Ammon's horn (tissue), 1 donor: ENCODE measurements around the gene RXRB.
"Not testable (repeated sequence)": the region's sequence is repeated elsewhere in the genome, so short reads cannot be mapped to it uniquely, and the experiment has no call there.

Experiments used
- DNase-seq: peaks from one replicate; pipeline ENCODE4 v3.0.0-alpha.2; 2016; ENCODE audit warnings: low spot score

Gene RXRB

DNA sequence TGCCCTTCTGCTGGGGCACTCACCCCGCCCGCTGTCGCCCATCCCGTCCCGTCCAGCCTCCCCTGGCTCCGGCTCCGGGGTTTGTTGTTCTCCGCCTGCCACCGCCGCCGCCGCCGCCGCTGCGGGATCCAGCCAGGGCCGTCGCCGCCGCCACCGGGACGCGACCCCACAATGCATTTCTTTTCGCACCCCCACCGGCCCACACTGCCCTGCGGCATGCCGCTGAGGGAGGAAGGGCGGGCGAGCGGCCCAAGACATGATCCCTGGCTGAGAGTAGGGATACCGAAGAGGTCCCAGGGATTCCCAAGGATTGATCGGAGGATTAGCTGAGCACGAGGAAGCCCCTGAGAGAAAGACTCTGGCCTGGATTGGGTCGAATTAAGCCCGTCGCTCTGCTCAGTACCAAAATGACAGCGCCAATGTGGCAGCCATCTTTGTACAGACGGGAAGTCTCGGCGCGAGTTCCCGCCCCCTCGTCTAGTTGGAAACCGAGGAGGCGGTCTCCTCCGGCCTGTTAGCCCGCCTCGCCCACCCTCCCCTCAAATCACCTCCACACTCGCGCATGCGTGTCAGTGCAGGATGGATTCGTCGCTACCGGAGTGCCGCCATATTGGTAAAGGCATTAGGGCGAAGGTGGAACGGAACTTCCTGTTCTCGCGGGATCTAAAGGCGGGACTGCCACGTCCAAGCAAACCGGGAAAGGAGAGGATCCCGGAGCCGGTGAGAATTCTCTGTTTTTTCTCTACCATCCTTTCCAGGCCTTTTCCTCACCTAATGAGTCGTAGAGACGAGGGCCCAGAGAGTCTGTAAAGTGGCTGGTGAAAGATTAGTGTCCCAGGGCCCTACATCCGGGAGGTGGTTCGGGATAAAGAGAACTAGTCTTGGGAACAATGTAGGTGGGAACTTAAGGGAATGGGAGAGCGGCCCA is at the start of gene RXRB, which contains the start of gene SLC39A7:
Gene RXRB, minus strand, starts transcription at position 447 of the 928 bp plus-strand sequence. Its CDS starts 189 bp downstream, at position 258.
Gene SLC39A7, plus strand, starts transcription at position 649 of the 928 bp plus-strand sequence. CDS start 379 bp downstream, outside the sequence.
- peak; percentile 99 for DNase-seq

DNA sequence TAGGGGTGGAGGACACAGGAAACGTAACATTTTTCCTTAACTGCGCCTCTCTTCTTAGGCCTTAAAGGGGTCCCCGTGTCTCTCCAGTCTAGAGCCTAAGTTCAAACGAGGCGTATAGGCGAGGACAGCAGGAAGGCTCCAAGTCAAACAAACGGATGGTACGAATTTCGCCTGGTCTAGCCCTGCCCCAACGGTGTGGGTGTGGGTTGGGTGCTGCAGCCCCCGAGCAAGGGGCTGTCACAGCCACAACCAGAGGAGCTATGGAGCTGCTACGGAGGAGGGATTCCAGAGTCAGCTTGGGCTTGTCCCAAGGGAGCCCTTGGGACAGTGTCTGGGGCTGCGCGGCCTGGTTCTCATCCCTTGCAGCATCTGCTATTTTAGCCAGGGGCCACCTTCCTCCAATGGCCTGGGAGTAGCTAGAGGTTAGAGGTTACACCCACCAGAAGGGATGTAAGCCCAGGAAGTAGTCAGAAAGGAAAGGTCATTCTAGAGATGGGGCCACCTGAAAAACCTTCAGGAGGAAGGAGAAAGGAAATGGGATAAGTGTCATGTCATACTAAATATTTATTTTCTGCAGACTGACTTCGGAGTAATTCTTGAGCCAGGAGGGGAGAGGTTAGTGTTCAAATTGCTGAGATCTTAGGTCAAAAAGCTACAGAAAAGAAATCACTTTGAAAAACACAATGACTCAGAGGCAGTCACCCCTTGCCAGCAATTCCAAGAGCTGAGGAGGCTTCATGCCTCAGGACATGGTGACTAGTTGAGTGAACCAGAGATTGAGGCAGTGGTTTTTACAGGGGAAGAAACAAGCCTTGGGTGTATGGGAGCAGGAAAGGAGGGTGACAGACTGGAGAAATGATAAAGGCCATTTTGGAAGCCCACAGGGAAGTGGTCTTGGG is 49.5 kb upstream of the RXRB start:
- no peak for DNase-seq

DNA sequence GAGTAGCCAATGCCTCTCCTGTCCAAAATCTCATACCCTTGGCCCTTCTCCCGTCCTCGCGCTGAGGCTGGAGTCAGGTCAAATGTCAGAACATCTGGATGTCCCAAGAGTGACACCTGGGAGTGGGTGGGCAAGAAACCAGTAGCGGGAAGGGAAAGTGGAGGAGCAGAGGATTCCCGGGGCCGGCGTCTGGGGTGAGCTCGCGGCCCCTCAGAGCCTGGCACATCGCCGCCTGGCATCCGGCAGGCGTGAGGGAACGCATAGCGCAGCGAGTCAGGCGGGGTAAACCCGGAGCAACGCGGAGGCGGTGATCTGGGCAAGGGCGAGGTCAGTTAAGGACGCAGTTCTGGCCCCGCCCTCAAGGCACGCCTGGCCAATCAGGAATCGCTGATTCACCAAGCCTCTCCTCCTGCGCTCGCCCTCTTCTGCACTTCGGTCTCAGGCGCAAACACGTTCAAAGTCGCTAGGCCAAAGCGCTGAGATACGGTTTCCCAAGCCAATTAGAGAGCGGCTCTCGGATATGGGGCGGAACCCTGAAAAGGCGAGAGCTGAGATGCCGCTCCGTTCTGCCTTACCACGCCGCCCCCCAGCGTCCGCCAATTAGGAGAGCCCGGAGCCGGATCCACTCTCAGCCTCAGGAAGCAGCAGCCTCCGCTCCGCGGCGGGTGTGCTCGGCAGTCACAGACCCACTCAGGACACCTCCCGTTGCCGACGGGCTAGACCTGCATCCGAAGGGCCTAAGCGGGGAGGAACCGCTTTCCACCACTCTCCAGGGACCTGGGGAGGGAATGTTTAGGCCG is 48.7 kb upstream of the RXRB start:
- DNase-seq: peak; percentile 100

DNA sequence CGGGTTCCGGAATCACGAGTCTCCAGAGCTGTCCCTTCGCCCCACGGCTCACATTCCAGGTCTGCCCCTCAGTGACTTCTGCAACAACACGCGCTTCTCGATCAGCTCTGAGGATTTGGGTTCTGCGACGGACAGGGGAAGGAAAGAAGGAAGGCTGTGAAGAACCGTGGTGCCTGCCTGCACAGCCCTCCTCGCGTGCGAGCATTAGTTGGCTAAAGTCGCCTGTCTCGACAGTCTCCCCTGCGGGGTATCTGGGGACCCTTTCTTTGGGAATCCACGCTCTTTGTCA is 48.1 kb upstream of the RXRB start:
- DNase-seq: no peak

DNA sequence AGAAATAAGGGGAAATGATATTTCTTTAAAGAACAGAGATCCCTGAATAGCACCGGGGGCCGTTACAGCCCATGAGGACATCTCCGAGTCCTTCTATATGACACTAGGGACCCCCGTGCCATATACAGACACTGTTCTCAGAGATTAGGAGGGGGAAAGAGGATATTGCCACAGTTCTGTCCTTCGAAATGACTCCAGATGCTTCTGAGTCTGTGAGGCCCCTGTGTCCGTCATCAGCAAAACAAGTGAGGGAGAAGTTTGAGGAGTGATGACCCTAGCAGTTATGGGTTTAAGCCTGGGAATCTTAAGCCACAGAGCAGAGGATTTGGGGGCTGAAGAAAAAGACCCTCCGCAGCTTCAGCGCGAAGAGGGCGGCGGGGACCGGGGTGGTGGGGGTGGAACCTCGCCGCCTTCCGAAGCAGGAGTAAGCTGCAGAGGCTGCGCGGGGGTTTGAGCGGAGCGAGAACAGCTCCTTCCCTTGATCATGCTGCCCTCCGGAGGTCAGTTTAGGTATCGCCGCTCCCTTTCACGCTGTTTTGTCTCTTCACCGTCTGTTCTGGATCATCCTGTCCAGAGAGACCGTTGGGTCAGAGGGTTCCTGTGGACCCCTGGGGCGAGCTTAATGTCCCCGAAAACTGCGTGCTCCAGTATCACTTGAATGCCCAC is 47.6 kb upstream of the RXRB start:
- peak; percentile 91 for DNase-seq

DNA sequence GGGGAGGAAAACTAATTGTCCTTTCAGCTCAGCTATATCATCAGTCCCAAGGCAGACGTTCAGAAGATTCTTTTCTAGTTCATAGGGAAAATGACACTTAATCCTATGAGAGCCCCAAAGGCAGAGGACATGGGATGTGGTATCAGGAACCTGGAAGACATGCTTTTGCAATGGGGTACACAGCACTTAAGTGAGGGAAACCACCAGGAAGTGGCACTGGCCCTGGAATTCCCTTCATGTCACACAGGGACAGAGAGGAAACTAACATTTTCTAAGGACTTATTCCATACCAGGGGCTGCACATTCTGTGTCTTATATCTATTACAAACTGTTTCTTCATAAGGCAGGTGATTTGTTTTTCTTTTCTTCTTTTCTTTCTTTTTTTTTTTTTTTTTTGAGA is 43.0 kb upstream of the RXRB start:
- no peak for DNase-seq

DNA sequence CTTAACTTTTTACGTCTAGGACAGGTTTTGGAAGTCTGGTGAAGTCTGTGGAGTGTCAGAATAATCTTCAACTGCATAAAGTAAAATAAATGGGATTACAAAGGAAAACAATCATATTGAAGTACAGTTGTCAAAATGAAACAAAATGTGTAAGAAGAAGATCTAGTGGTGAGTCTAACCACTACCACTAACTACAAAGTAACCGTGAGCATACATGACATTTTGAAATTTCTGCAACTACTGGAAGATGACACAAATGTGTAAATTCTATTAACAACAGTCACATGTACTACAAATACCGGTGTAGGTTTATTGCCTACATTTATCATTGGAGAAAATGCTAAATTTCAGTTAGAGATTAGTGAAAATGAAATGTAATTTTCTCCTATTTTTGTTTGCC is 41.5 kb upstream of the RXRB start:
- no peak for DNase-seq

DNA sequence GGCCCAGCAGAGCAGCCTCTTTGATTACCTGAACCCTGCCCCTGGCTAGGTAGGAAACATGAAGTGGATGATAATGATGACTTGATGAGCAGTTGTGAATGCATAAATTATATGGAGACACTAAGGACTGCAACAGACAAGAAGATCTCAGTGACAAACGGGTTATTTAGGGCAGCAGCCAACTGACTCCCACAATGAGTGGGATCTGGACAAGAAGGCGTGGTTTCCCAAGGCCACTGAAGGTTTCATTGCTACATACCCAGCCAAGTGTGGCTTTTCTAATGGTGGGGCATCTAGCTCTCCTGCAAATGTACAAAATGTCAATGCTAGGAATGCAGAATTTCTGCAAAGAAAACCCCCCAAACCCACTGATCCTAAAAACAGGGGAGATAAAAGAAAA is 37.3 kb upstream of the RXRB start:
- DNase-seq: no peak

DNA sequence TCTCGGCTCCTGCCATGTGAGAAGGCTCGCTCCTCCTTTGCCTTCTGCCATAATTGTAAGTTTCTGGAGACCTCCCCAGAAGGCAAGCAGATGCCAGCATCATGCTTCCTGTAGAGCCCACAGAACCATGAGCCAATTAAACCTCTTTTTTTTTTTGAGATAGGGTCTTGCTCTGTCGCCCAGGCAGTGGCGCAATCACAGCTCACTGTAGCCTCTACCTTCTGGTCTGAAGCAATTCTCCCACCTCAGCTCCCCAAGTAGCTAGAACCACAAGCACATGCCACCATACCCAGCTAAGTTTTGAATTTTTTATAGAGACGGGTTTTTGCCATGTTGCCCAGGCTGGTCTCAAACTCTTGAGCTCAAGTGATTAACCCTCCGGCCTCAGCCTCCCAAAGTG is 36.4 kb upstream of the RXRB start:
- DNase-seq: no peak

DNA sequence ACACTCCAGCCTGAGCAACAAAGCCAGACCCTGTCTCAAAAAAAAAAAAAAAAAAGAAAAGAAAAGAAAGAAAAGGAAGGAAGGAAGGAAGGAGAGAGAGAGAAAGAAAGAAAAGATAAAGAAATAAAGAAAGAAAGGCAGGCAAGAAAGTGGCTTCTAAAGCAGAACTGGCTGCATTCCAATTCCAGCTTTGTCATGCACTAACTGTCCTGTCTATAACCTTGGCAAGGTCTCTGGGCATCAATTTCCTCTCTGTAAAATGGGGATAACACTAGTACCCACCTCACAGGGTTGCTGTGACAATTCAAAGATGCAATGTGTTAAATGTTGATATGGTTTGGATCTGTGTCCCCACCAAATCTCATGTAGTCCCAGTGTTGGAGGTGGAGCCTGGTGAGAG is 35.9 kb upstream of the RXRB start:
- no peak for DNase-seq

DNA sequence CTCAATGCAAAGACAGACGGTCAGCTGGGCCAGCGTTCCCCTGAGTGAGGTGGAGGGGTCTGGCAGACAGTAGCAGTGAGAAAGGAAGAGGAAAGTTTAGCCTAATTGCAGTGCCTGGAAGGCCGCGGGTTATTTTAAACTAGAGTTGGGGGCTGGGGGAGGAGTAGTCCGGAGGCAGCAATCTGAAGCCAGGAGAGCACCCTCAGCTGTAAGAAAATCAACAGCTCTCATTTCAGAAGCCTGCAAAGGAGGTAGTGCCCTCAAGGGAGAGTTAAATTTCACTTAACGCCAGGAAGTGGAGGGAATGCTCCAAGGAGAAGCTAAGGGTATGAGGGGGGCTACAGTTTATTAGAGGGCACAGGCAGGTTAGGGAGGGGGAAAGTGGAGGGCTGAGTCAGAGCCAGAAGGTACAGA is 34.8 kb upstream of the RXRB start:
- no peak for DNase-seq

DNA sequence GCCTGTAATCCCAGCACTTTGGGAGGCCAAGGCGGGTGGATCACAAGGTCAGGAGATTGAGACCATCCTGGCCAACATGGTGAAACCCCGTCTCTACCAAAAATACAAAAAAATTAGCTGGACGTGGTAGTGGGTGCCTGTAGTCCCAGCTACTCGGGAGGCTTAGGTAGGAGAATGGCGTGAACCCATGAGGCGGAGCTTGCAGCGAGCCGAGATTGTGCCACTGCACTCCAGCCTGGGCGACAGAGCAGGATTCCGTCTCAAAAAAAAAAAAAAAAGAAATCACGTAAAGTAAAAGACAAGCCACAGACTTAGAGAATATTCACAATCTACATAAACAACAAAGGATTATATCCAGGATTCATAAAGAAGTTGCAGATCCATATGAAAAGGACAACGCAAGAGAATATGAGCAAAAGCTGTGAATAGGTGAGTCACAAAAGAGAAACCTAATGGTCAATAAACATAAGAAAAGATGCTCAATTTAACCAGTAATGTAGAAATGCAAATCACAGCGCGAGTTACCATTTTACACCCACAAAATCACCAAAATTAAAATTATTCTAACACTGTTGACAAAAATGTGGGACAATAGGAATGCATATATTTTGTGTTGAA is 26.1 kb upstream of the RXRB start:
- DNase-seq: not testable (repeated sequence)

DNA sequence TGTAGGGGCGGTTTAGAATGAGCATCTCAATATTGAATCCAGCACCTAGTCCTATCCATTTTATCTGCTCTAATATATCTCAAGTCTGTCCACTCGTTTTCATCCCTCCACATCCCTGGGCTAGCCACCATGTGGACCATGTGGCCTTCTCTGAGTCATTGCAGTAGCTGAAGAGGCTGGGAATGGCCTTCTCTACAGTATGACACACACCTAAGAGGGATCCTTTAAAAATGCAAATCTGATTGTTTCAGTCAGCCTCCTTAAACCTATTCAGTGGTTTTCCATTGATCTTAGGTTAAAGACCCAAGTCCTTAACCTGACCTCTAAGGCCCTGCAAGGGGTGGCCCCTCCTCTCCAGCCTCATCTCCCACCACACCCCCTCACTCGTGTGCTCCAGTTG is 17.2 kb upstream of the RXRB start:
- no peak for DNase-seq

DNA sequence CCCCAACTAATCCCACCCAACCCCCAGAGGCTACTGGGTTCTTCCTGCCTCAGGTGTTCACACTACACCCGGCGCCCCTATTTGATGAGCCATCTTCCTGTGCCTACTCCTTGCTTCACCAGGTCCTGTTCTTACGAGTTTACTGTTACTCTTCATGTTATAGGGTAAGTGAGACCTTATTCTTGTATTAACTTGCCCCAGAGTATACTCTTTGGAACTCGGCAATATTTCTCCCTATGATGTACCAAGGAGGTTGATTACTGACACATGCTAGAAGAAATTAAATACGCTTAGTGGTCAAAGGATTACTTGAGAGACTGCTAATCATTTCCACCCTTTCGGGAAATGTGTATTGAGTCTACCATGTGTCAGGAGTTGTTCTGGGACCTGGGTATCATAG is 16.8 kb upstream of the RXRB start:
- no peak for DNase-seq

DNA sequence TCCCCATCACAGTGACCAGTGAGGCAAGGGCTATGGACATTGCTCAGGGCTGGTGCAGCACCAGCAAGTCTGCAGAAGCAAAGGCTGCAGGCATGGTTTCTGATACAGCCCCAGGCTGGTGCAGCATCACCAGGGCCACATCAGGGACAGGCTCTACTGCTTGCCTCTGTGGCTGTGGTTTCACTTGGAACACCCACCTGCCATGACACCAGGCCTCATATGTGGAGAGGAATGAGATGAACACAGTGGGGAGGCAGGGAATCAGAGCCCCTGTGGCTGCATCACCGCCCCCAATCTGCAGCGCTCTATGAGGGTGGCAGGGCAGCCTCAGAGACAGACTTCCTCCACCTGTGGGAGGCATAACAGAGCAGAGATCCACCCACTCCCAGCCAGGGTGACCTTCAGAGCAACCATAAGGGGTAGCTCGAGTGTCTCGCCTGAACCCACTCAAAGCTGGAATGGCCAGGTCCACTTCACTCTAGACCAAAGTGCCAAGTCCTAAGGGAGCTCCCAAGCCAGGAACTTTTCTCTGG is 15.7 kb upstream of the RXRB start:
- no peak for DNase-seq

DNA sequence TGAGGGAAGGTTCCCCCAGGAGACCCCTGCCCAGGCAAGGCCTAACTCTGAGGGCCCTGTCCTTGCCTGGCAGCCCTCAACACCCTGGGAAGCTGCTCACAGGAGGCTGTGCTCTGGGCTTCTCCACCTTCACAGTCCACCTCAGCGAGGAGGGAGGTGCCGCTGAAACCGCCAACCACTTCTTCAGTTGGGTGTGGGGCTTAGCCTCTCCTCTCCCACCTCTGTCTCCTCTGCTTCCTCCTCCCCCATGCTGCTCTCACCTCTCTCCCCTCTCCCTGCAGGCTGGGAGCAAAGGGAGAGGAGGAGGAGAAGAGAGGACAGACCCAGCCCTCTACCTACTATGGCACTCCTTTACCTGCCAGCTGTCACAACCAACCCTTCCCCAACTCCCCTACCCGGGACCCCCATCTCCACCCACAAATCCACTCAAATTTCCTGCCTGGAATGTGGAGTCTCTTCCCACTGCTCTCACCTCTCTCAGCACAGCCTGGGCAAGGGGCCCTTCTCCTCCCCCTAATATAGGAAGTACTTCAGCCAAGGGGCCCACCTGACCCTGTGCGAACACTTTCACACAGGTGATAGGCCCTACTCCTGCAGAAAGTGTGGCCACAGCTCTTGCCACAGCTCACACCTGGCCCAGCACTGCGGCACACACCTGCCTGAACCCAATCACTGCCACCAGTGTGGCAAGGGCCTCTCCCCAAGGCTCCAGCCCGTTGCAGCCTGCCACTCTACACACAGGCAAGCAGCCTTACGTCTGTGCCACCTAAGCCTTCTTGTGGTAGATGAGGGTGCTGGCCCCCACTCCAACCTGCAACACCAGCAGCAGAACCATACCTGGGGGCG is 15.0 kb upstream of the RXRB start:
- DNase-seq: no peak

DNA sequence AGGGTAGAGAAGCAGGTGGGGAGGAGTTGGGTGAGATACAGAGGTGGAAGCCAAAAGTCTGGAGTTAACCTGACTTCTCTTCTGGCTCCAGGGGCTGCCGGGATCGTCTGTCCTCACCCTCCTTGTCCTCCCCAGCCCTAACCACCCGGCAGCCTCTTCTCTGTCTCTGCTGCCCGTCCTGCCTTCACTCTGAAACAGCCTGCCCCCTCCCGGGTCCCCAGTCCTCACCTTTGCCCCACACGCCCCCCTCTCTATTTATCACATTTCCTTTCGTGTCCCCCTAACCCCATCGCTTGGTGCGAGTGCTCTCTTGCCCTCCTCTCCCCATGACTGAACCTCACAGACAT is 13.5 kb upstream of the RXRB start:
- no peak for DNase-seq

DNA sequence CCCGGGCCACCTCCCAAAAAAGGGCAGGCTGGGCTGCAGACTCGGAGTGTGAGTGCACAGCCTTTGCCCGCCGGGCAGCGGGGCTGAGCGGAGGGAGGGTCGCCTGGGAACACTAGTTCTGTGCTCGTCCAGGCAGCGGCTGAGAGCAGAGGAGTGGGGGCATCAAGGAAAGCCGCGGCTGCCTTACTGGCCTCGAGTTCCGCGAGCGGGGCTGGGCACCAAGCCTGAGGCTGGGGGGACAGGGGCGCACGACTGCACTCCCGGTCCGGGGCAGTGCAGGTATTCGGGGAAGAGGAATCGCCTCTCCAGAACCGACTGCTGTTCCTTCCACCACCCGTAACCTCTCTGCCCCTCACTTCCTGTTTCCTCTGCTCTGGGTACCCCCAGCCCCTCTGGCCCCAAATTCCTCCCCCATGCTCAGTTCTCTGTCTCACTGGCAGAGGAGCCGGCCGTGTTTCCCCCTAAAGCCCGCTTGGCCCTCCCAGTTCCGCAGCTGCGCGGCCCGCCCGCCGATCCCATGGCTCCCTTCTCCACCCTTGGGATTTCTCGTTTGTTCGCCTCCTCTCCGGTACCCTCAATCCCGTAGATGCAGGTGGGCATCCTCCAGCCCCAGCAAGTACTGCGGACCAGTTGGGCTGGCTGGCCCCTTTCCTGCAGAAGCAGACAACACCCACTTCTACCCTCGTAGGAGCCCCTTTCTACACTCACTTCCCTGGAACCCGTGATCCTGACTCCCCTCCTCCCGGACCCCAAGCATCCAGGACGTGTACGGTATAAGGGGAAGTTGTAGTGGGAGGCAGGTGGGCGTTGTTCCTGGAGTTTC is 12.9 kb upstream of the RXRB start:
- no peak for DNase-seq

DNA sequence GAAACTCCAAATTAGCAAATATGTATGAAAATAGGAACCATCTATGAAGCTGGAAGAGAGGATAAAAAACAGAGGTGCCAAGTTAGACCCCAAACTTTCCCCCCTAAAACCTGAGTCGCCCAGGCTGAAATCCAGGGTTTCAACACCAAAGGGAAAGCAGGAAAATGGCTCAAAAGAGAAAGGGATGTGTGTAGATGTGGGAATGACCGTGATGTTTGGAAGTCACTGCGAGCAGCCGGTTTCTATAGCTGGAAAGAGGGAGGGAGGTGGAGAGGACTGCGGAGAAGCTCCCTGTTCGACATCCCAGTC is 12.3 kb upstream of the RXRB start:
- no peak for DNase-seq
